GM13976 (cell line): ENCODE data around the gene ELF3.
A peak's percentile ranks its signal among the peaks of the same experiment; 100 is the strongest.

Experiments used
- DNase-seq: peaks from one replicate; pipeline ENCODE4 v3.0.0; 2012; ENCODE audit warnings: low spot score
- in situ Hi-C: fragments of 300-500 bp; cut with MboI; formaldehyde crosslinking; loops from one replicate; pipeline ENCODE4 v1.12.0; 2022; ENCODE audit warnings: low sequenced_read_pairs, mixed read lengths, inconsistent platforms; ENCODE audit not compliant: unreplicated experiment
- TF ChIP-seq, protein P1 (sequence below): IDR thresholded peaks from 2 replicates; pipeline ENCODE4 v1.5.1; 2012; ENCODE audit warnings: borderline replicate concordance, mild to moderate bottlenecking; ENCODE audit not compliant: insufficient read depth; ENCODE audit errors: extremely low read depth, missing control alignments, control extremely low read depth

ELF3 gene

DNA sequence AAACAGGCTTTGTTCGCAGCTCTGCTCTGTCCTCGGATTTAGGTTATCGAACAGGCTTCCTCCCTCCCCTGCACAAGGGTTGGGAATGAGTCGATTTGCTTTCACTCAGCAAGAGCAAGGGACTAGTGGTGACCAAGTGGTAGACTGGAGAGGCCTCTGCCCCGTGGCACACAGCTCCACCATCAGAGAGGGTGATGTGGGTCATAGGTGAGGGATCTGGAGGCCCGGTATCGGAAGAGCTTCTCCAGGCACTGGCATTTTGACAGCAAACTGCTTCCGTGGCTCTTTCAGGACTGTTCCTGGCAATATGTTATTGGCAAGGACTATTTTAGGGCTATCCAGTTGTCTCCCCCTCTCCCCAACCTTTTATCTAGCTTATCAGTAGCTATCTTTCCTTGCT is 3.1 kb upstream of the ELF3 start:
- in situ Hi-C loops = no loop called here
- TF ChIP-seq, protein P1, sequence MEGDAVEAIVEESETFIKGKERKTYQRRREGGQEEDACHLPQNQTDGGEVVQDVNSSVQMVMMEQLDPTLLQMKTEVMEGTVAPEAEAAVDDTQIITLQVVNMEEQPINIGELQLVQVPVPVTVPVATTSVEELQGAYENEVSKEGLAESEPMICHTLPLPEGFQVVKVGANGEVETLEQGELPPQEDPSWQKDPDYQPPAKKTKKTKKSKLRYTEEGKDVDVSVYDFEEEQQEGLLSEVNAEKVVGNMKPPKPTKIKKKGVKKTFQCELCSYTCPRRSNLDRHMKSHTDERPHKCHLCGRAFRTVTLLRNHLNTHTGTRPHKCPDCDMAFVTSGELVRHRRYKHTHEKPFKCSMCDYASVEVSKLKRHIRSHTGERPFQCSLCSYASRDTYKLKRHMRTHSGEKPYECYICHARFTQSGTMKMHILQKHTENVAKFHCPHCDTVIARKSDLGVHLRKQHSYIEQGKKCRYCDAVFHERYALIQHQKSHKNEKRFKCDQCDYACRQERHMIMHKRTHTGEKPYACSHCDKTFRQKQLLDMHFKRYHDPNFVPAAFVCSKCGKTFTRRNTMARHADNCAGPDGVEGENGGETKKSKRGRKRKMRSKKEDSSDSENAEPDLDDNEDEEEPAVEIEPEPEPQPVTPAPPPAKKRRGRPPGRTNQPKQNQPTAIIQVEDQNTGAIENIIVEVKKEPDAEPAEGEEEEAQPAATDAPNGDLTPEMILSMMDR = no peak
- no peak for DNase-seq

DNA sequence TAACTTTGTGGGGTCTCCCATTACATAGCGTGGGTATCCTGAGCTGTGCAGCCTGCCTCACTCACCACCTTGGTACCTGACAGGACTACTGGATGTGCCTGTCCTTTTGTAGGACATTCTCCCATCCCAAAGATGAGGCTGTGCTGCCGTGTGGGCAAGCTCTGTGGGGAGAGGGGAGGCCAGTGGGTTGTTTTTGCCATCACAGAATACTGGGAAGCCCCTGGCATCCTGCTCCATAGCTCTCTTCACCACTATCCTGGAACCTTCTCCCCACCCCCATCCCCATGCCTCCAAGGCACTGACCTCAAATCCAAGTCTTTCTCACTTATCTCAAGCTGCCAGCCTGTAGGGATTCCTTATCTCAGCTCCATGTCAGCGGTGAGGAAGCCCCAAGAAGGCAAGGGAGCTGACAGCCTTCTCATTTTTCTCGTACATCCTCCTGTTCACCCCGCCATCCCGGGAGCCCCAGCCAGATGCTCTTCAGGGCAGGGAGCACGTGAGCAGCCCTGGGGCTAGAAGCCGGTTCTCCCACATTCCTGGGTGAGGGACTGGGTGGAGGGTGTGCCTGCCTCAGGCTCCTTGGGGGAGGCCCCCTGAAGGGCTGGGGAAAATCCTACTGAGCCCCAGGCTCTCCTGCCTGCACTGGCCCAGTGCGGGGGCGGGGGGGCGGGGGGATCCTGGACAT is 2.4 kb upstream of the ELF3 start:
- TF ChIP-seq, protein P1 = no peak
- no peak for DNase-seq
- in situ Hi-C loops = no loop called here

- in situ Hi-C loops = no loop called here
- peak; percentile 84 for DNase-seq
- TF ChIP-seq, protein P1 = peak; percentile 86
These were observed 834 bp upstream of the ELF3 start for GRCh38 chr1:202009326-202010179.

DNA sequence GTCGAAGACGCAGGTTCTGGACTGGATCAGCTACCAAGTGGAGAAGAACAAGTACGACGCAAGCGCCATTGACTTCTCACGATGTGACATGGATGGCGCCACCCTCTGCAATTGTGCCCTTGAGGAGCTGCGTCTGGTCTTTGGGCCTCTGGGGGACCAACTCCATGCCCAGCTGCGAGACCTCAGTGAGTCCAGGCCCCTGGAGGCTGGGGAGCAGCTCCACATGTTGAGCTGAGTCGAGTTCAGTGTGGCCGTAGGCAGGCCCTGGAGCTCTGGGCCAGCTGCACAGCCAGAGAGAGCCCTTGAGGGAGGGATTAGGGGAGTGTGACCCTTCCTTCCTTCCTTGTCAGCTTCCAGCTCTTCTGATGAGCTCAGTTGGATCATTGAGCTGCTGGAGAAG is 1.6 kb downstream of the ELF3 start:
- TF ChIP-seq, protein P1 = no peak
- DNase-seq = no peak
- in situ Hi-C loops = no loop called here

GRCh38 chr1:202012544-202013478 is 2.4 kb downstream of the ELF3 start:
- in situ Hi-C loops = no loop called here
- no peak for DNase-seq
- TF ChIP-seq, protein P1 = no peak

- TF ChIP-seq, protein P1 = no peak
- in situ Hi-C loops = no loop called here
- no peak for DNase-seq
These were observed 3.2 kb downstream of the ELF3 start for GRCh38 chr1:202013603-202014002.
